ENCODE results near the gene F2RL3. TPM values are rescaled to one million over a fixed set of nuclear protein-coding genes. Genes with fewer than 3 reads are reported as not detected.

Gene F2RL3
- total RNA-seq, 2 donors from 2014 or later: 4.9 to 5.4 TPM

GRCh38 chr19:16898361-16899015 is 9.7 kb downstream of the F2RL3 start:
- peaks cover 3 to 16% of the 10 kb centered on the region in 2 donors for H3K4me1 ChIP-seq (ENCODE audit: control insufficient read depth in 1 of 2, low read depth in 2 of 2)
- DNase-seq (ENCODE audit: low spot score) (no peak), ATAC-seq (ENCODE audit: insufficient number of reproducible peaks, low FRiP score, low read depth) (no peak)
- no peaks in the 10 kb centered on the region for H3K9me3 ChIP-seq
- peak overlapping the region; percentile 97 for H3K4me3 ChIP-seq
- H3K27ac ChIP-seq: peak overlapping the region in 1 of 2 donors; percentile 83
- TF ChIP-seq, protein P1, sequence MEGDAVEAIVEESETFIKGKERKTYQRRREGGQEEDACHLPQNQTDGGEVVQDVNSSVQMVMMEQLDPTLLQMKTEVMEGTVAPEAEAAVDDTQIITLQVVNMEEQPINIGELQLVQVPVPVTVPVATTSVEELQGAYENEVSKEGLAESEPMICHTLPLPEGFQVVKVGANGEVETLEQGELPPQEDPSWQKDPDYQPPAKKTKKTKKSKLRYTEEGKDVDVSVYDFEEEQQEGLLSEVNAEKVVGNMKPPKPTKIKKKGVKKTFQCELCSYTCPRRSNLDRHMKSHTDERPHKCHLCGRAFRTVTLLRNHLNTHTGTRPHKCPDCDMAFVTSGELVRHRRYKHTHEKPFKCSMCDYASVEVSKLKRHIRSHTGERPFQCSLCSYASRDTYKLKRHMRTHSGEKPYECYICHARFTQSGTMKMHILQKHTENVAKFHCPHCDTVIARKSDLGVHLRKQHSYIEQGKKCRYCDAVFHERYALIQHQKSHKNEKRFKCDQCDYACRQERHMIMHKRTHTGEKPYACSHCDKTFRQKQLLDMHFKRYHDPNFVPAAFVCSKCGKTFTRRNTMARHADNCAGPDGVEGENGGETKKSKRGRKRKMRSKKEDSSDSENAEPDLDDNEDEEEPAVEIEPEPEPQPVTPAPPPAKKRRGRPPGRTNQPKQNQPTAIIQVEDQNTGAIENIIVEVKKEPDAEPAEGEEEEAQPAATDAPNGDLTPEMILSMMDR (IDR thresholded peaks at IDR 0.05): no peak
- H3K27me3 ChIP-seq (replicated peaks; ENCODE audit: insufficient read depth): no peaks in the 10 kb centered on the region
- no peaks in the 10 kb centered on the region for H3K36me3 ChIP-seq

- DNase-seq (ENCODE audit: low spot score): no peak
- Histone ChIP-seq H3K36me3 (no peaks in the 10 kb centered on the region), H3K27me3 (replicated peaks; ENCODE audit: insufficient read depth) (no peaks in the 10 kb centered on the region), H3K9me3 (no peaks in the 10 kb centered on the region), H3K4me3 (no peak overlapping the region), H3K4me1 (ENCODE audit: control insufficient read depth in 1 of 2, low read depth in 2 of 2) (peaks cover 3 to 16% of the 10 kb centered on the region in 2 donors), H3K27ac (no peak overlapping the region)
- ATAC-seq (ENCODE audit: insufficient number of reproducible peaks, low FRiP score, low read depth): no peak
- TF ChIP-seq, protein P1 (IDR thresholded peaks at IDR 0.05): no peak
Measured at GRCh38 chr19:16899566-16900075, 10.8 kb downstream of the F2RL3 start.

DNA sequence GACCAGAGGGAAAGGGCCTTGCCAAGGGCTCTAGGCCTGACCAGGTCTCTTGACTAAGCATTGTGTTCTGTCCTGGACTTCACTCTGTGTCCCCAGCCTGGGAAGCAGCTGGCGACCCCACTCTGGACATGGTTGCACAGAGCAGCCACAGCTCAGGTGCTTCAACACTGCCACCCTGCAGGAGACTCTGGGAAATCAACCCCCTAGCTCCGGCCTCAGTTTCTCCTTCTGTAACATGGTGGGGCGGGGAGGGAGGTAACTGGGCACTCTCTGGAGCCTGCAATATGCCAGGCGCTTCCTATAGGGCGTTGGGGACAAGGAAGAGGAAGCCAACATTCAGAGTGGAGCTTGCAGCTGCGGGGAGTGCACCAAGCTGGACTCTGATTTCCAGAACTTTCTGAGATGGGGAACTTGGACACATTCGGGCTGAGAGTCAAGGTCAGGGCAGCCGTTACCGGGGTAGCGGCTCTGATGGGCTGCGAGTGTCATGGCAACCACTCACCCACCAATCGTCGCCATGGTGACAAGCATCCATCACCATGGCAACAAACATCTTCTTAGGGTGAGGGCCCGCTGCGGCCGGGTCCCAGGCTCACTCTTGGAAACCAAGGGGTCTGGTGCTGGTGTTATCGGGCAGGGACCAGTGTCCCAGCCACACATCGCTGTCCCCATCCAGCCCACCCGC is 12.8 kb downstream of the F2RL3 start:
- no peak overlapping the region for H3K4me3 ChIP-seq
- TF ChIP-seq, protein P1 (IDR thresholded peaks at IDR 0.05): no peak
- H3K27ac ChIP-seq: no peak overlapping the region
- no peaks in the 10 kb centered on the region for H3K27me3 ChIP-seq (replicated peaks; ENCODE audit: insufficient read depth)
- H3K9me3 ChIP-seq: no peaks in the 10 kb centered on the region
- DNase-seq (ENCODE audit: low spot score) (no peak), ATAC-seq (ENCODE audit: insufficient number of reproducible peaks, low FRiP score, low read depth) (no peak)
- H3K4me1 ChIP-seq (ENCODE audit: control insufficient read depth in 1 of 2, low read depth in 2 of 2): peaks cover 0 to 9% of the 10 kb centered on the region in 2 donors
- H3K36me3 ChIP-seq: no peaks in the 10 kb centered on the region

- Histone ChIP-seq H3K4me3 (no peak overlapping the region), H3K27me3 (replicated peaks; ENCODE audit: insufficient read depth) (no peaks in the 10 kb centered on the region), H3K36me3 (no peaks in the 10 kb centered on the region), H3K27ac (no peak overlapping the region), H3K4me1 (ENCODE audit: control insufficient read depth in 1 of 2, low read depth in 2 of 2) (peaks cover 0 to 8% of the 10 kb centered on the region in 2 donors), H3K9me3 (no peaks in the 10 kb centered on the region)
- DNase-seq (ENCODE audit: low spot score): no peak
- ATAC-seq (ENCODE audit: insufficient number of reproducible peaks, low FRiP score, low read depth): no peak
- TF ChIP-seq, protein P1 (IDR thresholded peaks at IDR 0.05): no peak
Measured at GRCh38 chr19:16902545-16902944, 13.7 kb downstream of the F2RL3 start.

- ATAC-seq (ENCODE audit: insufficient number of reproducible peaks, low FRiP score, low read depth) (no peak), DNase-seq (ENCODE audit: low spot score) (no peak)
- no peak overlapping the region for H3K4me3 ChIP-seq
- no peaks in the 10 kb centered on the region for H3K27me3 ChIP-seq (replicated peaks; ENCODE audit: insufficient read depth)
- no peak overlapping the region for H3K27ac ChIP-seq
- TF ChIP-seq, protein P1 (IDR thresholded peaks at IDR 0.05): no peak
- H3K9me3 ChIP-seq: no peaks in the 10 kb centered on the region
- H3K36me3 ChIP-seq: no peaks in the 10 kb centered on the region
- H3K4me1 ChIP-seq (ENCODE audit: control insufficient read depth in 1 of 2, low read depth in 2 of 2): peaks cover 0 to 2% of the 10 kb centered on the region in 2 donors
Measured at GRCh38 chr19:16903347-16903746, 14.5 kb downstream of the F2RL3 start.
